HG03045 (cell line): Measurements from ENCODE around the gene DDX60.
"Not testable (repeated sequence)": the region's sequence is repeated elsewhere in the genome, so short reads cannot be mapped to it uniquely, and the experiment has no call there.

Experiments used
- ATAC-seq: cut with Tn5 transposase; IDR thresholded peaks from one replicate; pipeline ENCODE4 v1.9.1; 2021; ENCODE audit warnings: mild to moderate bottlenecking, moderate library complexity; ENCODE audit not compliant: unreplicated experiment

The DDX60 gene

DNA sequence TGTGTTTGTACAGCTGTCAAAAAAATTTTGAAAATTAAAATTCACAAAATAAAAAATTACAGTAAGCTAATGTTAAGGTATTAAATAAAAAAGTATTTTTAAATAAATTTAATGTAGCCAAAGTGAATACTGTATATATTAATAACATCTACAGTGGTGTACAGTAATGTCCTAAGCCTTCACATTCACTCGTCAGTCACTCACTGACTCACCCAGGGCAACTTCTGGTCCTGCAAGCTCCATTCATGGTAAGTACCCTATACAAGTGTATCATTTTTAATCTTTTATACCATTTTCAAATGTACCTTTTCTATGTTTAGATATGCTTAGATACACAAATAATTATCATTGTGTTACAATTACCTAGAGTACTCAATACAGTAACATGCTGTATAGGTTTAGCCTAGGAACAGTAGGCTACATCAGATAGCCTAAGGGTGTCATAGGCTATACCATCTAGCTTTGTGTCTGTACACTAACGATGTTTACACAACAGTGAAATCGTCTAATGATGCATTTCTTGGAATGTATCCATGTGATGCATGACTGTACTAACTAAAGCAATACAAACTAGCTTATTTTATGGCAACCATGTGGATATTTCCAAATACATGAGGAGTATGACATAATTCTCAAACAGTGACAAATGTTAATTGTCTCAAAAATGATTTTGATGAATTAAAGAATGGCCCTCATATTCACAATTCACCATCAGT, 13.7 kb downstream of the DDX60 start:
- no peak for ATAC-seq

DNA sequence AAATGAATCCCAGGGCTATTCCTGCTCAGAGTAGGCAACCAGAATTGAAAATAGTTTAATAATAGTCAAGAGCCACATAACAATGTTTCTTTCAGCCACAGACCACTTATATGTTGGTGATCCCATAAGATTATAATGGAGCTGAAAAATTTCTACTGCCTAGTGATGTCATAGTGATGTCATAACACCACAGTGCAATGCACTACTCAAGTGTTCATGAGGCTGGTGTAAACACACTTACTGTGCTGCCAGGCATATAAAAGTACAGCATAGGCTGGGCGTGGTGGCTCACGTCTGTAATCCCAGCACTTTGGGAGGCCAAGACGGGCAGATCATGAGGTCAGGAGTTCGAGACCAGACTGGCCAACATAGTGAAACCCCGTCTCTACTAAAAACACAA, 15.1 kb downstream of the DDX60 start:
- not testable (repeated sequence) for ATAC-seq

- ATAC-seq: no peak
Measured at GRCh38 chr4:168293386-168293975, 25.1 kb downstream of the DDX60 start.

- ATAC-seq: no peak
Measured at GRCh38 chr4:168291242-168291641, 27.3 kb downstream of the DDX60 start.

- ATAC-seq: not testable (repeated sequence)
Measured at GRCh38 chr4:168285850-168286249, 32.7 kb downstream of the DDX60 start.

DNA sequence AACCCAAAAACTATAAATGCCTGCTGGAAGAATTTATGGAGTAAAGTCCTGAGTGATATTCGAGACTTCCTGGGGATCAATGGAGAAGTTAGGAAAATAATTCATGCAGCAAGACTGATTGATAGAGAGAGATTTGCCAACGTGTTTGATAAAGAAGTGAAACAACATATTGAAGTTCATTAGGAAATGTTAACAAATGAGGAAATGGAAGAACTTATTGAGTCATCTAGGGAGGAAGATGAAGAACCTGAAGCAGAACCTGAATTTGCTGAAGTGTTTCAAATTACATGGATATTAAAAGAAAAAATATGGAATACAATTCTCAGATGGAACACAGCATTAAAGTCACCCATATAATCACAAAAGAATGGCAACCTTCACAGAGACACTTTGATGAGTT, 39.0 kb downstream of the DDX60 start:
- ATAC-seq: no peak

DNA sequence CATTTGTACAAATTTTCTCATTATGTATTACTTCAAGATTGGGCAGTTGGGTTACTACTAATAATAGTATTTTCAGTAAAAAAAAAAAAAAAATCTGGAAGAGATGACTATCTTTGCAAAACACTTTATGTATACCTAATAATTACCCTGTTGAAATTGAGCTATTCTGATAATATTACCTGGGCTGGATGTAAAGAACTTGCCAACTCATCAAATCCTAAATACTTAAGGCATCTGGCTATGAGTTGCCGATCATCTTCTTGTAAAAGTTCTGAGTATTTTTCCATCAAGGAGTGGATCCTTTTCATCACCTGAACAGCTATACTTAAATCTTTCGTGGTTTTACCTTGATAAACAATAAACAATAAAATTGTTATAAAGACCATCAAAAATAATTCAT, 42.7 kb downstream of the DDX60 start:
- no peak for ATAC-seq

DNA sequence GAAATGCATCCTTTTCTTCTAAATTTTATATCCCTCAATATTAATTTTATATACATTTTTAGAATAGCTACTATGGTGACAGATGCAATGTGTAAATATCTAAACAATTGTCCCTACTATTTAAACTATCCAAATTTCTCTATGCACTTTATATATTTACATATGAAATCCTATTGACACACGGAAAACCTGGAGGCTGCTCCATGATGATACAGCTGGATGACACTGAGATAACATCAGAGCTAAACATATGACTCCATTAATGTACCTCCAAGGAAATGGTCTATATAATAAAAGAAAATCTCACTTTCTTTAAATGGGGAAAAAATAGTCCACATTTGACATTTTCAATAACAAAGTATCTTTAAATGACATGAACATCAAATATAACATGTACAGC, 43.7 kb downstream of the DDX60 start:
- no peak for ATAC-seq

DNA sequence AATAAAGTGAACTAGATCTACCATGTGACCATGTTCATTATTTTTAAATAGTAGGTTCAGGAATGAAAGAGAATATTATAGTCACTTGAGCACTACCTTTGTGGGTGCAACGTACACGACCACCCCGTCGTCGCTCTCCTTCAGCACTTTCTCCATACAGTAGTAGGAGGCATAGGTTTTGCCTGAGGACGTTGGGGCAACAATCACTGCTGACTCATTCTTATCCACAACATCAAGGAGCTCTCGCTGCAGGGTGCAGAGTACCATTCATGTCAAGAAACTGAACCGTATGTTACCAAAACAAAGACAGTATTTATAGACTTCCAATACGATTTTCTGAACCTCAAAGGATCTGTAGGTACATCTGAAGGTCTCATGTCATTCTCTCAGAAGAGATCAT, 44.7 kb downstream of the DDX60 start:
- no peak for ATAC-seq

- ATAC-seq: no peak
Measured at GRCh38 chr4:168272488-168272887, 46.1 kb downstream of the DDX60 start.

DNA sequence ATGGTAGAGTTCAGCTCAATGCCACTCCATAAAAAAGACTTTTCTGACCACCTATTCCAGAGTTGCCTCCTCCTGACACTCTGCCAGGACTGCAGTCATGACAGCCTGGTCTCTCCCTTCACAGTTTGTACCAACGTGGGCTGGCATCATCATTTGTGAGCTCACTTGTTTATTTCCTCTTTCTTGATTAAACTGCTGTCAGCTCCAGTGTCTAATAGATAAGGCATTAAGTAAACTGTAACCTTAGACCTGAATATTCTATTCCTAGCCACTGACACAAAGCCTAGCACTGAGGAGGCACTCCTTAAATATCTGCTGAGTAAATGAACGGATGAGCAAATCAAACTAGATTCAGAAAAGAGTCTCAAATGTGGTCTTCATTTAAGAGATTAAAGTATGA, 48.7 kb downstream of the DDX60 start:
- ATAC-seq: no peak

- no peak for ATAC-seq
Measured at GRCh38 chr4:168265327-168265726, 53.2 kb downstream of the DDX60 start.

GRCh38 chr4:168264903-168265302, 53.6 kb downstream of the DDX60 start:
- no peak for ATAC-seq

DNA sequence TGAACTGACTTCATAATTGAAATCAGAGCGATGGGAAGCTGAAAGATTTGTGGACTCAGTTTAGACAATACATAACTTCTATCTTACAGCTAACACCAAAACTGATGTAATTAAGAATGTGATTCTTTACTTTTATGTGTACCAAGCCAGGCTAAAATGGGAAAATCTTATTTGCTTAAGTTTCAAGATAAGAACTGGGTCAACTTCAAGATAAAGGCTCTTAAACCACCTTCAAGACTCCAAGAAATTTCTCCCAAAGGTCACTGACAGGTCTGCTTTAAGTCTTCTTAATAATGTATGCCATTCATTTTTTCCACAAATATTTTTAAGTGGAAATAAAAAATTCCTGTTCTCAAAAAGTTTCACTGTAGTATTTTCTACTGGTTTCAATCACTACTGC, 55.5 kb downstream of the DDX60 start:
- no peak for ATAC-seq

DNA sequence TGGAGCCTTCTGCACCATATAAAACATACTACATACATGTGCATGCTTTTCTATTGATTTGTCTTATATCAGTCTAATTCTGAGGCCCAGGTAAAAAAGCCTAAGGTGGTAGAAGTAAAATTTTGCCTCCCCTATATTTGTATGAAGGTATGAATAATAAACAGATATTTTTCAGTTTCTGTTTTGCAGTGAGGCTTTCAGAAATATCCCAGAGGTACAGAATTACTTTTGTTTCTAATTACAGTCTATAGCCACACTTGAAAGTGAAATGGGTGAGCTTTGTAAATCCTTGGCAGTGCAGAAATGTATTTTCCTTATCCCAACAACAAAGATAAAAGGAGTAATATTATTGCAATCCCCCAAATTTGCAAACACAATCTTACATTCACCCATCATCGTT, 59.5 kb downstream of the DDX60 start:
- no peak for ATAC-seq

- ATAC-seq: no peak
Measured at GRCh38 chr4:168257768-168258167, 60.8 kb downstream of the DDX60 start.

GRCh38 chr4:168248176-168248710, 70.3 kb downstream of the DDX60 start:
- ATAC-seq: no peak

GRCh38 chr4:168247603-168248002, 70.9 kb downstream of the DDX60 start:
- no peak for ATAC-seq

- no peak for ATAC-seq
Measured at GRCh38 chr4:168241953-168242352, 76.6 kb downstream of the DDX60 start.

GRCh38 chr4:168240821-168241220, 77.7 kb downstream of the DDX60 start:
- ATAC-seq: no peak

- ATAC-seq: no peak
Measured at GRCh38 chr4:168221301-168221700, 97.3 kb downstream of the DDX60 start.

- ATAC-seq: no peak
Measured at GRCh38 chr4:168220893-168221292, 97.7 kb downstream of the DDX60 start.

DNA sequence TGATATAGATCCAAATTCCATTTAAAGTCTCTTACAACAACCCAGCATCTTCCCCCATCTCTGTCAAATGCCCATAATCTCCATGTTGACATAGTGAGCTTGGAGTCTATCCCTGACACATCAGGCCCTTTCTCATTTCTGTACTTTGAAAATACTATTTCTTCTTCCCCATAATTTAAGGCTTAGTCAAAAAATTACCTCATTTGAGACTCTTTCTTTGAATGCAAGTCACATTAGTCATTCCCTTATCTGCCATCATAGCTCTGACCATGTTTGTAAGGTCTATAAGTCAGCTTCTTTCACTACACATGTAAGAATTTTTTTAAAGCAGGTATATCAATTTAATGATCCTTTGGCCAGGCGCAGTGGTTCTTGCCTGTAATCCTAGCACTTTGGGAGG, 99.9 kb downstream of the DDX60 start:
- no peak for ATAC-seq
